Measurements from ENCODE around the gene STK32B.
"Not testable (repeated sequence)": the region's sequence is repeated elsewhere in the genome, so short reads cannot be mapped to it uniquely, and the experiment has no call there.

The STK32B gene

DNA sequence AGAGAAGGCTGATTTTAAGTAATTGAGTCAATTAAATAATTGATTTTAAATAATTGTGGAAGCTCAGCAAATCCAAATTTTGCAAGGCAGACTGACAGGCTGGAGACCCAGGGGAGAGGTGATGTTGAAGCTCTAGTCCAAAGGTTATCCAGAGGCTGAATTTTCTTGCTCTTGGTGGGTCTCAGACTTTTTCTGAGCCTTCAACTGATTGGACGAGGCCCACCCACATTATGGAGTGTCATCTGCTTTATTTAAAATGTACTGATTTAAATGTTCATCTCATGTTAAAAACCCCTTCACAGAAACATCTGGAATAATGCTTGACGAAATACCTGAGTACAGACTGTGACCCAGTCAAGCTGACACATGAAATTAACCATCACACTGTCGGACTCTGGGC lies 20.4 kb upstream of the STK32B start:
- no peak for DNase-seq (ENCODE audit: low read depth)

DNA sequence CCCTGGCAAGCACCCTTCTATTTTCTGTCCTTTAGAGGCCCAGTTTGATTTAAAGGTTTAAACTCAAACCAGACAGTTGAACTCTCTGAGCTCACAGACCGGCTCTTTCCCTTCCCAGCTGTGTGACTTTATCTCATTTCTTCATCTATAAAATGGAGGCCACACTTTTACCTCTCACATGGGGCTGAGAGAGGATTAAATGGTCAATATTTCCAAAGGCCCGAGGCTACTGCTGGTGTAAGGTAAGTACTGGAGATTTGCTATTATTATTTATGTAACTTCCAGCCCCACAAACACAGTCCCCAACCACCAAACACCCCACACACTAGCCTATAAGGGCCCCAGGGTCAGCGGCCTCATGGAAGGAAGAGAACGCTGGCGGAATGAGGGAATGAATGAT lies 18.5 kb upstream of the STK32B start:
- DNase-seq (ENCODE audit: low read depth) = no peak

DNA sequence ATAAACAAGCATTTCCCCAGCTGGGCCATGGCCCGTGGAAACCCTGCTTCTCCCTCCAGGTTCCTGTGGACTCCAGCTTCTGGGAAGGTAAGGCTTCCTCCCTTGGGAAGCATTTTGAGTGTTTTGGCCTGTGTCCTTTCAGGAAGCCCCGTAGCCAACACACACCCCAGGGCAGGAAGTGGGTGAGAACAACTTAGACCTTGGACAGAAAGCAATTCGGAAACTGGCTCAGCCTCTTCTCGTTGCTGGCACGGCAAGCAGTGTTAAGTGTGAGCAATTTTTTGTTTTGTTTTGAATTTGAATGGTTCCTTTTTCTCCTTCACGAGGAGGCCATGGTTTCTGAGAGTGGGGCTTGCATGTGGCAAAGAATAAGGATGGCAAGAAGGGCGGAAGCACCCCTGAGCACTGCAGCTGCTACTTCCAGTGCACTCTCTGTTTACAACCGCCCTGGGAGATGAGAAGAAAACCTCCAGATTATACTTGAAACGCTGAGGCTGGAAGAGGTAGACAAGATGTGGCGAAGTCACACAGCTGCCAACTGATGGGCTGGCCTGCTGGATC lies 17.9 kb upstream of the STK32B start:
- no peak for DNase-seq (ENCODE audit: low read depth)

DNA sequence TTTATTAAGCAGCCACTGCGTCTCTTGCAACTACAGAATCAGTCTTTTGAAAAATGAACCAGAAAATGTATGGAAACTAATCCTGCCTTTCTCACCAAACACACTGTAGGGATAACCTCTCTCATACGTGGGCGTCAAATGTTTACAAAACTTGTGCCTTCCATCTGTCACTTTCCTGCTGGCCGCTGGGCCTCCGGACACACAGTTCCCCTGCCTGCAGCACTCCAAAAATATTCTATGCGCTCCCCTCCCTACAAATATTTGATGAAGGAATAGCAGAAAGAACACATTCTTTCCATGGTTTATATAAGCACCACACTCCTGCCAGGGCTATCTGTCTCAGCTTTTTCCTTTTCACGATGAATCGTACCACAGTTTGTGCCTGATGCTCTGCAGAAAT lies 17.1 kb upstream of the STK32B start:
- no peak for DNase-seq (ENCODE audit: low read depth)

DNA sequence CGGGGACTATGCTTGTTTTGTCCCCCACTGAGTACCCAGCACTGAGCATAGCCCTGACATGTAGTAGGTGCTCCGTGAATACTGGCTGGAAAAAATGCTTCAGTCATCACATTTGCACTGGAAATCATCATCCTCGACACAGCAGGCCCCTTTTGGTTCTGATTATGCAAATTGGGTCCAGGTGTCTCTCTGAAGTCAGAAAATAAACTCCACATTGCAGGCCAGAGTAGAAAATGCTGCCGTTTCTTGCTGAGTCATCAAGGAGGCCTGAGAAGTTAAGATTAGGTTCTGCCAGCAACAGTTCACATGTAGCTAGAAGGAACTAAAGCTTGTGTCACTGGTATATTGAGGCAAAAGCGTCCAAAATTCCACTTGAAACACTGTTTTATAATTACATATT lies 15.0 kb upstream of the STK32B start:
- no peak for DNase-seq (ENCODE audit: low read depth)

DNA sequence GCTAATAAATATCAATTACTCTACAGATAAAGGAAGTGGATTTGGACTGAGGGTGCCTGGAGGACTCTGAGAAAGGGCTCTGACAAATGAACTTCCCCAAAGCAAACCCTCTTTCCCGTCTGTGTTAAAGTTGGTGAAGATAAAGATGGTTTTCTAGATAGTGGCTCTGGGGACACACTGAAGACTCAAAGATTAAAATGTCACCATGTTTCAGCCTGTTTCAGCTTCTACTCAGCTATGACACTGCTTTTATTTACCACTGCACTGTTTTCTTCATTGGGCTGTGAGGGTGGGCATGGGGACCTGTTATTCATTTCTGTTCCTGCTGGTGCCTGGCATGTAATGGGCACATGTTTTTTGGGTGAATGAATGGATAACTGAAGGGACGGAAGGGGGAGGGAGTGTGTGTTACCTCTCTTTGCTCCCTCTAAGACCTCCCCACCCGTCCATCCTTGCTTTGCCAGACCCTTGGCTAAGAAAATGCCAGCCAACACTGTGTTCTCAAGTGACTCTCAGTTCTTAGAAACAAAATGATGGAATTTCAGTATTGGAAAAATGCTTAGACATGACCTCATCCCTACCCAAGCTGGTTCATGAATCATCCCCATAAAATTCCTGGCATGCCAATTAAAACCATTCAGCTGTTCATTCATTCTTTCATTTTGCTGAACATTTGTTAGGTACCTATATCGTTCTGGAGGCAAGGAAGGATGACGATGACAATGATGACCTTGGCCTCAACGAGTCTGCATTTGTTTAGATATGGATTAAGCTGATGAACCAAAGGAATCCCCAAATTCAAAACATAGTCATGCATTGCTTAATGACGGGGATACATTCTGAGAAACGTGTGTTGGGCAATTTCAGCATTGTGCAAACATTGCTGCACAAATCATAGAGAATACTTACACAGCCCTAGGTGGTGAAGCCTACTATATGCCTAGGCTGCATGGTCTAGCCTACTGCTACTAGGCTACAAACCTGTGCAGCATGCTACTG lies 13.4 kb upstream of the STK32B start:
- DNase-seq (ENCODE audit: low read depth) = no peak

DNA sequence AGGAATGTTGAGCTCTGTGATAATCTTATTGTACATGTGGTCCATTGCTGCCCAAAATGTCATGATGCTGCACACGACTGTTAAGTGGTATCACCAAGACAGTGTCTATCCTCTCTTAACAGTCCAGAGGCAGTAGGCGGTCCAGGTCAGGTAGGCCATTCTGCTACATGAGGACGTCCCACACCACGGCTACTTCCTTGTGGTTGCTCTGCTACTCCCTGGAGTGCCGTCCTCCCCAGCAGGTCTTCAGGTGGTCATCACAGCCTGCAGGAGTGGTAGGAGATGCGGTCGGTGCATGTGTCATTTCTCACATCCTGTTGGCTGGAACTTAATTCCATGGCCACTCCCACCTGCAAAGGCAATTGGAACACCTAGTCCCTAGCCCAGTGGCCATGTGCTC lies 11.5 kb upstream of the STK32B start:
- DNase-seq (ENCODE audit: low read depth) = no peak

DNA sequence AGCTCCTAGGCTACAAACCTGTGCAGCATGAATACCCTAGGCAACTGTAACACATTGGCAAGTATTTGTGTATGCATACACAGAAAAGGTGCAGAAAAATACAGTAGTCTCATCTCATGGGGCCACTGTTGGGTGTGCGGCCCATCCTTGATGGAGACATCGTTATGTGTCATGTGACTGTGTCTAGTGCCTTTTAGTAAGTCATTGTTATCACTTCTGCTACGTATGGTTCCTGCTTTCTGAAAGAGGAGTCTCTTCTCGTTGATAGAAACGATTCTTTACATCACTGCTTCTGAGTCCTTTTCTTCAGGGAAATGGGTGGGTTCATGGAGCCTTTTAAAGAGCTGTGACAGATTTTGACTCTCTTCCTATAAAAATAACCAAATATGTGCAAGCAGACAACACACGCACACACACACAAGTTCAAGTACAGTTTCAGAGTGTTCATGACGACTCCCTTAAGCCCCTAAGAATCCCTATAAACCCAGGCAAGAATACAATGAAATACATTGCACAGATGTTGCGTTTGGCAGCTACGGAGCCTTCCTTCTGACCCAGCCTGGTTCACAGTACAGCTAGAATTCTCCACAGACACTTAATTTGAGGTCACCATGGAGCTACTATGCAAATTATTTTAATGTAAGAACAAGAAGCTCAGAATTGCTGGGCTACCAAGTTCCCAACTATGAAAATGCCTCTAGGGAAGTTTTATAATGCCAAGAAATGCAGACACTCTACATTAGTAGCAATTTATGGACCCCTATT lies 10.2 kb upstream of the STK32B start:
- DNase-seq (ENCODE audit: low read depth) = no peak

DNA sequence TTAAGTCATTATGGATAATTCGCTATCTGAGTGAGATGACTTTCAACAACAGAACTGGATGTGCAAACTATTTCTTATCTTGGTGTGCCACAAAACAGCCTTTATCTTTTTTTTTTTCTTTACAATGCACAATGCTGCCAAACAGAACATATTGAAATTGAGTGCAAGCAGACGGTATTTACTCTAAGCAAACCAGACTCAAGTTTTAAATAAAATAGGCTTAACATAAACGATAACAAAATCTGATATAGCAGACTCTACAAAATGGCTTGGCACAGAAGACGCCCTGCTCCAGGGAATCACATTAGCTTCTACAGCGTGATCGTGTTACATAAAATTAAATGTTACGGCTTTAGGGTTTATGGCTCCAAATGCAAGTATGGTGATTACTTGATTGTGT lies 9.6 kb upstream of the STK32B start:
- no peak for DNase-seq (ENCODE audit: low read depth)

DNA sequence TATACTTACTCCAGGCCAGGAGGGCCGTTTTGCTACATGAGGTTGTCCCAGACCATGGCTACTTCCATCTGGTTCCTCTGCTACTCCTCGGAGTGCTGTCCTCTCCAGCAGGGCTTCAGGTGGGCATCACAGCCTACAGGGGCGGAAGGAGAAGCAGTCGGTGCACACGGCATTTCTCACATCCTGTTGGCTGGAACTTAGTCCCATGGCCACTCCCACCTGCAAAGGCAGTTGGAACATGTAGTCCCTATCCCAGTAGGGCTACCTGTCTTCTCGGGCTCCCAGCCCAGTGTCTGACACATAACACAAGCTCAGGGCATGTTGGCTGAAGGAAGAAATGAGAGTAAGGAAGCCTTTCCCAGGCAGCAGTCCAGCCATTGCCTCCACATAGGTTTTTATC lies 7.7 kb upstream of the STK32B start:
- DNase-seq (ENCODE audit: low read depth) = no peak

DNA sequence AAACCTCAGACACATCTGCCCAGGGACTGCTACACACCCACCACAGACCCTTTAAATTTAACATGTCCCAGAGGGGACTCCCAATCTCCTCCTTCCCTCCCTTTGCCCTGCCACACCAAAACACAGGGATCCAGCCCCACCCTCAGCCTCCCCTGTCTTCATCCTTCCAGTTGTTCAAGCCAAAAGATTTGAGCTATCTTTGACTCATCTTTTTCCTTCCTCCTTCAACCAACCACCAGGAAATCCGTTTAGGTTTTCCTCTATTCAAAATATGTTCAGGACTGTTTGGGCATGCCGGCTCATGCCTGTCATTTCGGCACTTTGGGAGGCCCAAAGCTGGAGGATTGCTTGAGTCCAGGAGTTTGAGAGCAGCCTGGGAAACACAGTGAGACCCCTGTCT lies 6.9 kb upstream of the STK32B start:
- DNase-seq (ENCODE audit: low read depth) = no peak

DNA sequence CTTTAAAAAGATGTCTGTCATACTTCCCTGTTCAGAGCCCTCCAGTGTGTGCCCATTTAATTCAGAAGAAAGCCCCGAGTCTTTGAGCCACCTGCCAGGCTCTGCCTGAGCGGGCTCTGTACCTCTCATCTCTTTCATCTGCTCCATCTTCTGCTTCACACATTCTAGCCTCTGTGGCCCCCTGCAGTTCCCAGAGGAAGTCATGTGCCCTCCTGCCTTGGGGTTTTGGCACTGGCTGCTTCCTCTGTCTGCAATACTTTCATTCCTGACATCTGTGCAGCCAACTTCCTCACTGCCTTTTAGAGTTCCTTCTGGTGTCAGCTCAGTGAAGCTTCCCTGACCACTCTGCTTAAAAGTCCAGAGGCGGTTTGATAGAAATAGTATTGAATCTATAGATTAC lies 6.2 kb upstream of the STK32B start:
- DNase-seq (ENCODE audit: low read depth) = no peak

DNA sequence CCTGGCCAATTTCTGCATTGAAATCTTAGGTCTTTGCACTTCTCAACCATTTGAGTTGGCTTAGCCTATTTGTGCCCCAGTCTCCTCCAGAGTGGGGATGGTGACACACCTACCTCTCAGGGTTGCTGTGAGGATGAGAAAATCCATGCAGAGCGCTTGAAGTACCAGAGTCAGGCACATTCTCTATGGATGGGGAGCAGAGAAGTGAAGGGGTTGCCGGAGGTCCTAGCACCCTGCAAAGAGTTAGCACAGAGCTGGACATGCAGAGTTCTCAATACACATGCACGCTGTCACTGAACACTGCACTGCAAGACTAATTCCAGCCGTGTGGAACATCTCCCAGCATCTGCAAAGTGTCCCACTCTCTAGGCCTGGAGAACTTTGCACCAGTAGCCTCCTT lies 2.6 kb upstream of the STK32B start:
- no peak for DNase-seq (ENCODE audit: low read depth)

DNA sequence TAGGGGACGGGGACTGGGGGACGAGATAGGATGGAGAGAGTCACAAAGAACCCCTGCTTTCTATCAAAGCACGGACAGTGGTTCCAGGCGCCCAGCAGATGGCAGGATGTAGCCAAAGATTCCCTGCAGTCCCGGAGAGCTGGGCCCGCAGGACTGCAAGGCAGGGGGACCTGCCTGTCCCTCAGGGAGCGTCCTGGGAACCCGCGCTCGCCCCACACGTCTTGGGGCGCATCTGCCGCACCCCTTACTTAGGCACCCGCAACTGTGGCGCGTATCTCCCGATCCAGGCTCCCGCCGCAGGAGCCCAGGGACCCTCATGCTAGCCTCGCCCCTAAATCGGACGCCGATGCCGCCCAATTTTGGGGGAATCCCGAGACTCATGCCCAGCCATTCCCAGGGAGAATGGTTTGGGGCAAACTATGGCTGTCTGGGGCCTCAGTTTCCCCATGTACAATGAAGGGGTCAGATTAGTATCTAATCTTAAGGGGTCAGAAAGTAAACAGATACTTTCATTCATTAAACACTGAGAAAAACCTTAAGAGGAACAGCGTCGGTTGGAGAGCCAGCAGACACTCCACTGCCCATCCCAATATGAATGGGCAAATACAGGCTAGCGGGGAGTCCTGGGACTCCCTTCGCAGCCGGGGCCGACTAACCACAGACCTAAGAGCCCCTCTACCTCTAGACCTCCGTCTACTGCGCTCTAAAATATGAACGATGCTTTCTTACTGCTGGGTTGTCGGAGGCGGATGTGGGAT lies 581 bp upstream of the STK32B start:
- peak; percentile 11 for DNase-seq (ENCODE audit: low read depth)

DNA sequence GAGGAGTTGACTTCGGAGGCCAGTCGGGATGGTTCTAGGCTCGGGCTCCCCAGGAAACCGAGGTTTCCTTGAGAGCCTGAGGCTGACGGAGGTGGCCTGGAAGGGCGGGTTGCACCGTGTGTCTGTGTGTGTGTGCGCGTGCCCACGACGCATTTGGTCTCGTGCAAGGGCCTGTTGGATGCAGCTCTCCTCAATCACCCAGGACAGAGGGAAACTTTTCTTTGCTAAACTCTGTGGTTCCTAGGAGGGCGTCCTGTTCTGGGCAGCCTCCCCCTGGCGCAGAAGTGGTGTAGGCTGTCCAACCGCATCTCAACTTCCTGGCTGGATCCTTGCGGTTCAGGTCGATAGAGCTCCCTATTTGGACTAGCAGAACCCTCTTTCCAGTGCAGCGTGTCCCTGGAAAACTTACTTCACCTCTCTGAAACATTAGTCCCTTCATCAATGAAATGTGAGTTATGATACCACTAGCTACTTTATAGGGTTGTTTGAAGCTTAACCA lies 973 bp downstream of the STK32B start:
- DNase-seq (ENCODE audit: low read depth) = no peak

DNA sequence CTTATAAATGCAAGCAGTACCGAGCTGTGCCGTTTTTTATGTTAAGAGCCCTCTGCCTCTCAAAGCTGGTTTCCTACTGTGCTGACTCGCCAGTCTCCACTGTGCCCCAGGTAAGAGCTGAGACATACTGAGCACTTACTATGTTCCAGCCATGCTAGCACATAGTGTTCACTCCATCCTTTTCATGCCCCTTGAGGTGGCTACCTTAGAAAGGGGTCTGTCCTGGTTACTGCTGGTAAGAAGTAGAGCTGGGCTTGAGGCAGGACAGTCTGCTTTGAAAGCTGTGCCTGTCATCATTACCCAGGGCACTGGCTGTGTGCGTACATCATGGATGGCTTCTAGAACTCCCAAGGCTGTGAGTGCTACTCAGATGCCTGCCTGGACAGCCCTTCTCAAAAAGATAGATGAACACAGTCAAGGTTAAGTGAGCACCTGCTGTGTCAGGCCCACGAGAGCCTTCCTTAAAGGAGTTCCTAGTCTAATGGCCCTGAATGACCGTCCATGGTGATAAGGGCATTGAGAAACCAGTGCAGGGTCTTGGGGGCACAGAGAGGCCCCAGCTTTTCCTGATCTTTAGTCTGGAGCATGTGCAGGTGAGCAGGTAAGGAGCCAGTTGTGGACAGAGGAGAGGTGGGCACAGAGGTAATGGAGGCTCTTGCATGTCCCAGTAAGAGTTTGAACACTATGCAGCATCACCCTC lies 1.6 kb downstream of the STK32B start:
- no peak for DNase-seq (ENCODE audit: low read depth)

DNA sequence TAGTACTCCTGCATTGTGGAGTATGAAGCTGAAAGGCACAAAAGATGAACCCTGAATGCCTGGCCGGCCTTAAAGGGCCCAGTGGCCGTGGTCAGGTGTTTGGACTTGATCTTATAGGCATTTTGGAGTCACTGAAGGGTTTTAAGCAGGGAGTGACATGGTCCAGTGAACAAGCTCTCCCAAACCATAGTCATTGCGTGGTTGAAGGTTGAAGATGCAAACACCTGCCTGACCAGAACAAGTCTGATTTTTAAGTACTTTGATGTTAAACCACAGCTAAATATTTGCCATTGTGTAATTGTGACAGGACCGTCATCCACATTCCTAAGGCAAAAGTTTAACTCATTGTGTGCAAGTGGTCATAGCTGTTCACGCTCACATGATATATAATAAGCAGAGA lies 3.3 kb downstream of the STK32B start:
- no peak for DNase-seq (ENCODE audit: low read depth)

DNA sequence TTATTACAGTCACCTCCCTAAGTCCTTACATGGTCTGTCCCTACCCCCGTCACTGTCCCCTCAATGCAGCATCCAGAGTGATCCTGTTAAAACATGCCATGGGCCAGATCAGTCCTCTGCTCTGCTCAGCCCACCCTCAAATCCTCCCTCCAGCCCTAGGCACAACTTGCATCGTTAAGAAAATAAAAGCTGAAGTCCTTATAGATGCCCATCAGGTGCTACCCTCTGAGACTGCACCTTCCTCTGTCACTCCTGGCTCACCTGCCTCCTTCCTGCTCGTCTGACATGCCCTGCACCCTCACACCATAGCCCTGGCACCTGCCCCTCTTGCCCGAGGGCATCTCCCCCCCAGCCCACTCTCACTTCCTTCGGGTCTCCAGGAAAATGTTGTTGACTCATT lies 4.1 kb downstream of the STK32B start:
- DNase-seq (ENCODE audit: low read depth) = no peak

DNA sequence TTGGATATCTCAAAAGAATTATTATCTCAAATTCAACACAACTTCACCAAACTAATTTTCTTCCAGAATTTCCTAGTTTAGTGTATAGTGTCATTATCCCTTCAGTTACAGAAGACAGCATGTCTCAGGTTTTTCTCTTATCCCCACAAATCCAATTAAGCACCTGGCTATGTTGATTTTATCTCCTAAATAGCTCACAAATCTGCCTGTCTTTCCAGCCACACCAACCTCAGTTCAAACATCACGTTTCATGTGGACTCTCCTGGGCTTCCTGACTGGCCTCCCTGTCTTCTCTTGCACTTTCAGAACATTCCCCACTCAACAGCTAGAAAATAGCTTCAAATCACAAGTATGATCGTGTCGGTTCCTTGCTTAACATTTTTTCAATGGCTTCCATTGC lies 14.8 kb downstream of the STK32B start:
- DNase-seq (ENCODE audit: low read depth) = no peak

DNA sequence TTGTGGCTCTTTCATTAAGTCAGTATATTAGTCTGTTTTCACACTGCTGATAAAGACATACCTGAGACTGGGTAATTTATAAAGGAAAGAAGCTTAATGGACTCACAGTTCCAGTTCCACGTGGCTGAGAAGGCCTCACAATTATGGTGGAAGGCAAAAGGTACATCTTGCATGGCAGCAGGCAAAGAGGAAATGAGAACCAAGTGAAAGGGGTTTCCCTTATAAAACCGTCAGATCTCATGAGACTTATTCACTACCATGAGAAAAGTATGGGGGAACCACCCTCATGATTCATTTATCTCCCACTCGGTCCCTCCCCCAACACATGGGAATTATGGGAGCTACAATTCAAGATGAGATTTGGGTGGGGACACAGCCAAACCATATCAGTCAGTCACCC lies 15.7 kb downstream of the STK32B start:
- not testable (repeated sequence) for DNase-seq (ENCODE audit: low read depth)

DNA sequence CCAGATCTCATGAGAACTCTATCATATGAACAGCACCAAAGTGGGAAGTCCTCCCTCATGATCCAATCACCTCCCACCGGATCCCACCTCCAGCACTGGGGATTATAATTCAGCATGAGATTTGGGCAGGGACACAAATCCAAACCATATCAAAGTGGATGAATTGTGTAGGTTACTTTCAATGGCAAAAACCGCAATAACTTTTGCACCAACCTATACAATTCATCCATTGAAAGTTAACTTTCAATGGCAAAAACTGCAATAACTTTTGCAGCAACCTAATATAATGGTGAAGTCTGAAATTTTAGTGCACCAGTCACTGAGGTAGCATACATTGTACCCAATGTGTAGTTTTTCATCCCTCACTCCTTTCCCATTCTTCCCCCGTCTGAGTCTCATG lies 16.6 kb downstream of the STK32B start:
- DNase-seq (ENCODE audit: low read depth) = no peak
